H1 (cell line): ENCODE data around the gene TRIM59. TPM values are rescaled to one million over a fixed set of nuclear protein-coding genes. Genes with fewer than 3 reads are reported as not detected.

Source experiments
- CTCF ChIA-PET: fragments of 300-600 bp; sonication (Branson Sonifier 250); formaldehyde crosslinking; loops from one replicate; lab custom pipeline; 2021; ENCODE audit not compliant: partially characterized antibody; lab: Charles Lee
- POLR2A ChIA-PET: fragments of 300-600 bp; sonication (Branson Sonifier 250); formaldehyde crosslinking; loops from one replicate; lab custom pipeline; 2021; ENCODE audit warnings: inconsistent platforms; ENCODE audit not compliant: partially characterized antibody; lab: Charles Lee
- DNase-seq, 2 experiments: peaks; one replicate each; pipeline versions ENCODE4 v3.0.0 to v3.0.0-alpha.2; 2010 to 2022; ENCODE audit warnings: low spot score in 2 of 2, low read depth in 1 of 2, mixed read lengths in 1 of 2
- FAIRE-seq: peaks from 2 replicates; lab custom pipeline; 2011; peaks lifted over from hg19 to GRCh38; lab: Jason Lieb, UNC
- H2AFZ ChIP-seq: 2 replicates; pipeline ENCODE4 v1.8.1; 2012; ENCODE audit warnings: low read length, inconsistent platforms
- H2AK5ac ChIP-seq: 2 replicates; pipeline ENCODE4 v1.6.1; 2013; ENCODE audit warnings: low read depth, low read length
- H2BK120ac ChIP-seq: replicated peaks from 2 replicates; pipeline ENCODE3; 2013; ENCODE audit warnings: low read depth, low read length, inconsistent platforms
- H2BK12ac ChIP-seq: 2 replicates; pipeline ENCODE4 v1.6.1; 2013; ENCODE audit warnings: low read depth, low read length
- H2BK15ac ChIP-seq: 2 replicates; pipeline ENCODE4 v1.6.1; 2013; ENCODE audit warnings: low read length
- H2BK20ac ChIP-seq: 2 replicates; pipeline ENCODE4 v1.6.1; 2013; ENCODE audit warnings: low read length
- H2BK5ac ChIP-seq: 2 replicates; pipeline ENCODE4 v1.6.1; 2013; ENCODE audit warnings: low read depth, low read length
- H3K14ac ChIP-seq: 2 replicates; pipeline ENCODE4 v1.6.1; 2013; ENCODE audit warnings: inconsistent platforms; ENCODE audit not compliant: insufficient read length
- H3K18ac ChIP-seq: 2 replicates; pipeline ENCODE4 v1.6.1; 2013; ENCODE audit warnings: low read length; ENCODE audit errors: extremely low read depth
- H3K23ac ChIP-seq: 2 replicates; pipeline ENCODE4 v1.6.1; 2013; ENCODE audit warnings: inconsistent platforms; ENCODE audit not compliant: insufficient read length
- H3K23me2 ChIP-seq: 2 replicates; pipeline ENCODE4 v1.6.1; 2013; ENCODE audit warnings: low read depth, low read length
- H3K27ac ChIP-seq: 2 replicates; pipeline ENCODE4 v1.6.1; 2011; ENCODE audit warnings: low read depth, low read length, inconsistent platforms
- H3K27me3 ChIP-seq, 4 experiments: replicated peaks in 1 of 4; 1 replicate in 1 of 4; 2 replicates in 3 of 4; pipeline versions ENCODE4 v1.6.1 to v1.8.1; 2011 to 2013; ENCODE audit warnings: low read length in 3 of 4, mild to moderate bottlenecking in 3 of 4, inconsistent platforms in 2 of 4, mixed read lengths in 2 of 4, moderate library complexity in 1 of 4; ENCODE audit not compliant: control insufficient read depth in 3 of 4, insufficient read depth in 3 of 4; ENCODE audit errors: extremely low read depth in 1 of 4
- H3K36me3 ChIP-seq, 4 experiments: 2 replicates each; pipeline versions ENCODE4 v1.6.1 to v1.8.1; 2011 to 2013; ENCODE audit warnings: mild to moderate bottlenecking in 4 of 4, low read length in 3 of 4, moderate library complexity in 2 of 4, control low read depth in 1 of 4, inconsistent platforms in 1 of 4; ENCODE audit not compliant: insufficient read depth in 4 of 4, control insufficient read depth in 2 of 4
- H3K4ac ChIP-seq: replicated peaks from 2 replicates; pipeline ENCODE3; 2013; ENCODE audit warnings: low read length, low read depth, mixed read lengths, inconsistent platforms; ENCODE audit not compliant: insufficient read length
- H3K4me1 ChIP-seq, 4 experiments: replicated peaks in 1 of 4; 1 replicate in 1 of 4; 2 replicates in 3 of 4; pipeline versions ENCODE4 v1.6.1 to v1.8.1; 2011 to 2013; ENCODE audit warnings: low read length in 3 of 4, inconsistent platforms in 2 of 4, mixed read lengths in 1 of 4; ENCODE audit not compliant: insufficient read depth in 4 of 4, control insufficient read depth in 3 of 4
- H3K4me2 ChIP-seq, 2 experiments: 2 replicates each; pipeline versions ENCODE4 v1.6.1 to v1.8.1; 2011 to 2013; ENCODE audit warnings: low read depth in 2 of 2, low read length in 2 of 2, control low read depth in 1 of 2, inconsistent platforms in 1 of 2, mild to moderate bottlenecking in 1 of 2; ENCODE audit not compliant: insufficient read depth in 1 of 2
- H3K4me3 ChIP-seq, 4 experiments: fragments of 200-600, 300-600 bp in 1 of 4; sonication (generic), shearing (Covaris generic), sonication (Bioruptor Twin) in 1 of 4; 2 replicates each; pipeline versions ENCODE4 v1.5.1 to v1.8.1; 2011 to 2016; ENCODE audit warnings: low read length in 4 of 4, low read depth in 3 of 4, control low read depth in 2 of 4, inconsistent platforms in 2 of 4, mild to moderate bottlenecking in 2 of 4, mixed read lengths in 1 of 4, moderate library complexity in 1 of 4; ENCODE audit not compliant: insufficient read depth in 2 of 4; ENCODE audit errors: extremely low read depth in 1 of 4
- H3K56ac ChIP-seq: replicated peaks from 2 replicates; pipeline ENCODE3; 2013; ENCODE audit warnings: low read depth, mild to moderate bottlenecking, mixed read lengths, low read length, inconsistent platforms; ENCODE audit not compliant: insufficient read length
- H3K79me1 ChIP-seq: 2 replicates; pipeline ENCODE4 v1.6.1; 2013; ENCODE audit warnings: low read depth, low read length, control low read depth
- H3K79me2 ChIP-seq, 2 experiments: 2 replicates each; pipeline versions ENCODE4 v1.6.1 to v1.8.1; 2012 to 2013; ENCODE audit warnings: low read length in 2 of 2, mild to moderate bottlenecking in 2 of 2, inconsistent platforms in 1 of 2; ENCODE audit not compliant: insufficient read depth in 2 of 2, control insufficient read depth in 1 of 2
- H3K9ac ChIP-seq, 4 experiments: replicated peaks in 1 of 4; 1 replicate in 1 of 4; 2 replicates in 3 of 4; pipeline versions ENCODE4 v1.6.1 to v1.8.1; 2011 to 2013; ENCODE audit warnings: low read depth in 3 of 4, low read length in 3 of 4, control low read depth in 2 of 4, mild to moderate bottlenecking in 2 of 4, moderate library complexity in 2 of 4, inconsistent platforms in 1 of 4; ENCODE audit errors: extremely low read depth in 1 of 4
- H3K9me3 ChIP-seq, 2 experiments: 2 replicates each; pipeline versions ENCODE4 v1.6.1 to v1.8.1; 2012 to 2013; ENCODE audit warnings: mild to moderate bottlenecking in 2 of 2, moderate library complexity in 2 of 2, control low read depth in 1 of 2, inconsistent platforms in 1 of 2, low read depth in 1 of 2, low read length in 1 of 2, mixed read lengths in 1 of 2; ENCODE audit not compliant: insufficient read depth in 2 of 2
- H4K20me1 ChIP-seq, 2 experiments: replicated peaks in 1 of 2; 2 replicates each; pipeline versions ENCODE3 to v1.8.1; 2011 to 2013; ENCODE audit warnings: inconsistent platforms in 2 of 2, low read length in 2 of 2, mild to moderate bottlenecking in 1 of 2; ENCODE audit not compliant: insufficient read depth in 2 of 2, control insufficient read depth in 1 of 2
- H4K5ac ChIP-seq: 2 replicates; pipeline ENCODE4 v1.6.1; 2013; ENCODE audit warnings: low read length, low read depth, mixed read lengths, inconsistent platforms; ENCODE audit not compliant: insufficient read length
- H4K8ac ChIP-seq: 2 replicates; pipeline ENCODE4 v1.8.0; 2013; ENCODE audit warnings: mild to moderate bottlenecking, moderate library complexity, low read length, inconsistent platforms; ENCODE audit not compliant: insufficient read depth; ENCODE audit errors: extremely low read depth
- H4K91ac ChIP-seq: replicated peaks from 2 replicates; pipeline ENCODE3; 2013; ENCODE audit warnings: low read length, mixed read lengths, inconsistent platforms; ENCODE audit not compliant: insufficient read length
- HDAC2 ChIP-seq, 2 experiments: fragments of 300-600 bp in 1 of 2; sonication (generic) in 1 of 2; IDR thresholded peaks; 2 replicates each; pipeline ENCODE4 v1.6.1; 2011 to 2012; ENCODE audit warnings: low read depth in 2 of 2, low read length in 2 of 2, mild to moderate bottlenecking in 2 of 2, moderate library complexity in 2 of 2, borderline replicate concordance in 1 of 2, inconsistent platforms in 1 of 2
- KDM5A ChIP-seq: fragments of 200-600 bp; IDR thresholded peaks from 2 replicates; pipeline ENCODE4 v1.7.1; 2012; ENCODE audit warnings: mild to moderate bottlenecking, low read length, inconsistent platforms, mixed read lengths
- NRF1 ChIP-seq: IDR thresholded peaks from 2 replicates; pipeline ENCODE4 v1.6.1; 2011; ENCODE audit warnings: mild to moderate bottlenecking, low read depth, low read length, improper control_type of control experiment
- SAP30 ChIP-seq: fragments of 300-600 bp; sonication (generic); IDR thresholded peaks from 2 replicates; pipeline ENCODE4 v1.7.1; 2012; ENCODE audit warnings: low read length, moderate library complexity, mild to moderate bottlenecking, inconsistent platforms; ENCODE audit not compliant: insufficient read depth, insufficient replicate concordance
- SIRT6 ChIP-seq: IDR thresholded peaks from one replicate; pipeline ENCODE4 v1.7.1; 2012; ENCODE audit warnings: low read length, inconsistent platforms
- SP1 ChIP-seq: IDR thresholded peaks from 2 replicates; pipeline ENCODE4 v1.6.1; 2011; ENCODE audit warnings: low read depth, low read length
- TAF1 ChIP-seq: IDR thresholded peaks from 2 replicates; pipeline ENCODE4 v1.6.1; 2011; ENCODE audit warnings: mild to moderate bottlenecking, low read depth, low read length
- WGBS, 2 experiments: shearing (Covaris generic) in 1 of 2; methylation state at CpG; one replicate each; pipeline versions ENCODE4 v1.1.6 to v1.1.7; 2013 to 2015; ENCODE audit warnings: low lambda C conversion rate in 2 of 2, mixed read lengths in 2 of 2, inconsistent platforms in 1 of 2, low coverage in 1 of 2, missing lambda C conversion rate in 1 of 2; ENCODE audit not compliant: insufficient replicate concordance in 2 of 2, insufficient coverage in 1 of 2, insufficient read length in 1 of 2; ENCODE audit errors: extremely low coverage in 1 of 2, missing lambda C conversion rate in 1 of 2; 5-methylcytosine and 5-hydroxymethylcytosine counted together
- polyA plus RNA-seq, 7 experiments: library from polyadenylated mRNA; depleted of rRNA in 3 of 7; stranded (reverse) in 5 of 7; unstranded in 2 of 7; fragments of >200 nt in 5 of 7; fragments of 200-250 nt in 2 of 7; gene quantifications; 1 replicate in 5 of 7; 2 replicates in 1 of 7; 4 replicates in 1 of 7; pipeline versions ENCODE4 v1.2.1 to v1.2.3, GENCODE V29; 2011 to 2013; ENCODE audit warnings: missing spikeins in 2 of 7, mixed read lengths in 2 of 7
- total RNA-seq: library from RNA; stranded (reverse); fragmentation: NEBNext Ultra II Directional; extraction: Animal tissue kit (Norgen Biotek cat#: 25700); gene quantifications from 2 replicates; pipeline ENCODE4 v1.2.1, GENCODE V29; 2021

Gene TRIM59
- total and polyA plus RNA-seq, 2 of the 8 experiments (the other 6 are each of a cell fraction or from before 2014, with no cell fraction given) = 11.6 to 53.4 TPM

DNA sequence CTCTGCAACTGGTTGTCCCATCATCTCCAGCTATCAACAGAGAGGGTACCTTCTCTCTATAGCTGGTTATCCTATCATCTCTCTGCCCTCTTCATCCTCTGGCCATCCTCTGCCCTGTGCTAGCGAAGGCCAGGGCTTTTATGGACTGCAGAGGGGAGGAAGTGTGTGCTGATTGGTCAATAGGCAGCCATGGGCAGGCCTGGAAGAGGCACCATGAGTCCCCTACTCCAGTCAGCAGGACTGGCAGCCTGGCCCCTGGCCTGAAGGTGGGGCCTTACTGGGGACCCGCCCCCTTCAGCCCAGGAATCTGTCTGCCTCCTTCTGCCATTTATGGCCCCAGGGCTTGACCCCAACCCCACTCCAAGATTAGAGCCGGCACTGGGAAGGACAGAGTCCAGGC, 10.4 kb upstream of the TRIM59 start:
- POLR2A ChIA-PET = interaction anchor here (0.9 to 4.3 kb wide), 2 partner anchors 10 to 50 kb away, joined by 3 to 29 read pairs; partner anchors contain the start of gene TRIM59

More for the DNA sequence above, 10.4 kb upstream of the TRIM59 start:
- Histone ChIP-seq H3K4me1 (peaks cover 0 to 4% (median 0%) of the 10 kb centered on the region in 4 experiments; a peak in 1 of 7 replicates), H3K9ac (no peak overlapping the region), H2BK12ac (no peak overlapping the region), H2BK5ac (no peak overlapping the region), H2BK20ac (no peak overlapping the region), H3K79me1 (no peaks in the 10 kb centered on the region), H3K56ac (no peak overlapping the region), H4K8ac (no peak overlapping the region), H3K36me3 (no peaks in the 10 kb centered on the region), H3K4me2 (no peak overlapping the region), H3K9me3 (peaks cover 0 to 5% of the 10 kb centered on the region in 2 experiments; a peak in 1 of 4 replicates), H2BK15ac (no peak overlapping the region), H4K5ac (no peak overlapping the region), H2BK120ac (no peak overlapping the region), H3K14ac (no peak overlapping the region), H4K91ac (no peak overlapping the region), H3K23me2 (no peaks in the 10 kb centered on the region), H3K27ac (no peak overlapping the region), H4K20me1 (no peaks in the 10 kb centered on the region), H3K23ac (no peak overlapping the region), H3K27me3 (no peaks in the 10 kb centered on the region; a peak in 1 of 7 replicates), H3K4ac (no peak overlapping the region), H3K4me3 (no peak overlapping the region), H2AFZ (no peak overlapping the region), H3K18ac (no peak overlapping the region), H2AK5ac (no peak overlapping the region), H3K79me2 (no peaks in the 10 kb centered on the region)
- DNase-seq (no peak), FAIRE-seq (no peak)
- WGBS, 2 experiments = 87% methylated on average over 3 of the region's 3 CpGs; no CpG with 5 or more reads in 1 of the 2 experiments
- TF ChIP-seq NRF1 = no peak
- TF ChIP-seq SAP30 = no peak
- TF ChIP-seq KDM5A = no peak
- TF ChIP-seq SIRT6 = no peak
- no peak for TF ChIP-seq TAF1
- no peak for TF ChIP-seq HDAC2 (IDR thresholded peaks at IDR 0.05; ENCODE audit: borderline replicate concordance in 1 of 2, low read depth in 2 of 2, low read length in 2 of 2)
- TF ChIP-seq SP1 = no peak
- CTCF ChIA-PET = interaction anchor here (0.9 to 1.5 kb wide), 4 partner anchors 9 to 26 kb away, joined by 3 read pairs; partner anchors contain the start of gene TRIM59
